Neural cell (in vitro differentiated cells): ENCODE measurements around the gene SLC34A3. TPM values are rescaled to one million over a fixed set of nuclear protein-coding genes. Genes with fewer than 3 reads are reported as not detected.

Experiments
- H2AFZ ChIP-seq: fragments of 200-600, 300-800 bp; sonication (generic), shearing (Covaris generic); 2 replicates; pipeline ENCODE4 v1.6.0; 2014; ENCODE audit warnings: low read depth, mild to moderate bottlenecking, antibody characterized with exemption, low read length, moderate library complexity
- H3F3A ChIP-seq: fragments of 200-600 bp; shearing (Covaris generic); 2 replicates; pipeline ENCODE4 v1.6.1; 2016; ENCODE audit warnings: mild to moderate bottlenecking, moderate library complexity, mixed read lengths, antibody characterized with exemption, low read length; ENCODE audit not compliant: insufficient read depth, poor library complexity, severe bottlenecking
- H3K27ac ChIP-seq: fragments of 200-600, 300-800 bp; sonication (generic), shearing (Covaris generic); 2 replicates; pipeline ENCODE4 v1.5.1; 2014; ENCODE audit warnings: mild to moderate bottlenecking, low read length, moderate library complexity
- H3K27me3 ChIP-seq: fragments of 300-800, 200-600 bp; sonication (generic), shearing (Covaris generic); 2 replicates; pipeline ENCODE4 v1.6.0; 2014; ENCODE audit warnings: mild to moderate bottlenecking, low read depth, low read length, moderate library complexity; ENCODE audit not compliant: insufficient read depth
- H3K36me3 ChIP-seq: fragments of 300-800, 200-600 bp; sonication (generic), shearing (Covaris generic); 2 replicates; pipeline ENCODE4 v1.5.1; 2014; ENCODE audit warnings: mild to moderate bottlenecking, antibody characterized with exemption, low read length, moderate library complexity; ENCODE audit not compliant: insufficient read depth
- H3K4me2 ChIP-seq: fragments of 300-800, 200-600 bp; sonication (generic), shearing (Covaris generic); 2 replicates; pipeline ENCODE4 v1.6.0; 2014; ENCODE audit warnings: mild to moderate bottlenecking, low read length
- H3K4me3 ChIP-seq: fragments of 300-800, 200-600 bp; sonication (generic), shearing (Covaris generic); 2 replicates; pipeline ENCODE4 v1.5.1; 2014; ENCODE audit warnings: mild to moderate bottlenecking, low read length, moderate library complexity
- H3K79me2 ChIP-seq: fragments of 200-600 bp; shearing (Covaris generic); replicated peaks from 2 replicates; pipeline ENCODE4 v1.6.0; 2014; ENCODE audit warnings: mild to moderate bottlenecking, low read length, moderate library complexity; ENCODE audit not compliant: insufficient read depth
- H3K9ac ChIP-seq: fragments of 300-800, 200-600 bp; sonication (generic), shearing (Covaris generic); 2 replicates; pipeline ENCODE4 v1.6.1; 2016; ENCODE audit warnings: mild to moderate bottlenecking, low read length, mixed read lengths
- H3K9me2 ChIP-seq: fragments of 200-600 bp; shearing (Covaris generic); 2 replicates; pipeline ENCODE4 v1.6.1; 2016; ENCODE audit warnings: mild to moderate bottlenecking, low read length, mixed read lengths; ENCODE audit not compliant: insufficient read depth
- H3K9me3 ChIP-seq: fragments of 200-600, 300-800 bp; sonication (generic), shearing (Covaris generic); 2 replicates; pipeline ENCODE4 v1.6.1; 2016; ENCODE audit warnings: mild to moderate bottlenecking, mixed run types, low read length, moderate library complexity, mixed read lengths
- H4K20me1 ChIP-seq: fragments of 200-600 bp; shearing (Covaris generic); 2 replicates; pipeline ENCODE4 v1.6.1; 2016; ENCODE audit warnings: mild to moderate bottlenecking, mixed run types; ENCODE audit not compliant: insufficient read depth
- EP300 ChIP-seq: fragments of 450-650 bp; conservative IDR thresholded peaks from 2 replicates; pipeline ENCODE4 v1.6.1; 2014; ENCODE audit warnings: antibody characterized with exemption, mild to moderate bottlenecking, moderate library complexity; ENCODE audit not compliant: poor library complexity, severe bottlenecking
- EZH2 ChIP-seq: fragments of 200-600, 300-800 bp; shearing (Covaris generic), sonication (generic); IDR thresholded peaks from 2 replicates; pipeline ENCODE4 v1.6.1; 2014; ENCODE audit warnings: antibody characterized with exemption, low read length, borderline replicate concordance, mild to moderate bottlenecking; ENCODE audit not compliant: insufficient read depth, poor library complexity, severe bottlenecking
- MXI1 ChIP-seq: fragments of 450-650 bp; conservative IDR thresholded peaks from 2 replicates; pipeline ENCODE4 v1.6.1; 2014; ENCODE audit warnings: antibody characterized with exemption, mild to moderate bottlenecking; ENCODE audit not compliant: poor library complexity, severe bottlenecking
- POLR2AphosphoS5 ChIP-seq: IDR thresholded peaks from 2 replicates; pipeline ENCODE4 v1.6.1; 2012
- RAD21 ChIP-seq: fragments of 450-650 bp; conservative IDR thresholded peaks from 2 replicates; pipeline ENCODE4 v1.6.1; 2014; ENCODE audit warnings: antibody characterized with exemption, mild to moderate bottlenecking, moderate library complexity
- SMC3 ChIP-seq: fragments of 450-650 bp; conservative IDR thresholded peaks from 2 replicates; pipeline ENCODE4 v1.6.1; 2014; ENCODE audit warnings: antibody characterized with exemption, mild to moderate bottlenecking, moderate library complexity; ENCODE audit not compliant: poor library complexity
- TAF1 ChIP-seq: IDR thresholded peaks from 2 replicates; pipeline ENCODE4 v1.6.1; 2012; ENCODE audit warnings: low read depth
- polyA plus RNA-seq: library from polyadenylated mRNA; depleted of rRNA; stranded (reverse); fragments of >200 nt; gene quantifications from 2 replicates; pipeline ENCODE4 v1.2.3, GENCODE V29; 2014
- TF ChIP-seq, protein P1 (sequence below): fragments of 450-650 bp; IDR thresholded peaks from 2 replicates; pipeline ENCODE4 v1.5.1; 2014; ENCODE audit warnings: antibody characterized with exemption, mild to moderate bottlenecking, moderate library complexity; ENCODE audit not compliant: poor library complexity, severe bottlenecking
- TF ChIP-seq, protein P2 (sequence below): IDR thresholded peaks from 2 replicates; pipeline ENCODE4 v1.6.1; 2012; ENCODE audit warnings: borderline replicate concordance

SLC34A3 gene
- polyA plus RNA-seq, 1 donor from 2014 or later = 0.27 TPM

DNA sequence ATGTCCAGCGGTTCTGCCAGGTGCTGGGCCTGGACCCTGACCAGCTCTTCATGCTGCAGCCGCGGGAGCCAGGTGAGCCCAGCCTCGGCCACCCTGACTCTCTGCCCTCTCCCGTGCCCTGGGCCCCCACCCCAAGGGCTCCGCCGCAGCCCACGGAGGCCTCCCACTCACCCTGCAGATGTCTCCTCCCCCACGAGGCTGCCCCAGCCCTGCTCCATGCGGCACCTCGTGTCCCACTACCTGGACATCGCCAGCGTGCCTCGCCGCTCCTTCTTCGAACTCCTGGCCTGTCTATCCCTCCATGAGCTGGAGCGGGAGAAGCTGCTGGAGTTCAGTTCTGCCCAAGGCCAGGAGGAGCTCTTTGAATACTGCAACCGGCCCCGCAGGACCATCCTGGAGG, 16.1 kb upstream of the SLC34A3 start:
- Histone ChIP-seq H3K9me2 (no peaks in the 10 kb centered on the region), H3K4me2 (no peak overlapping the region), H3F3A (no peaks in the 10 kb centered on the region), H3K36me3 (no peaks in the 10 kb centered on the region), H3K27me3 (no peaks in the 10 kb centered on the region), H2AFZ (no peak overlapping the region), H3K9me3 (no peaks in the 10 kb centered on the region), H3K27ac (no peak overlapping the region), H3K4me3 (no peak overlapping the region), H3K79me2 (no peaks in the 10 kb centered on the region), H4K20me1 (no peaks in the 10 kb centered on the region), H3K9ac (no peak overlapping the region)
- TF ChIP-seq, protein P1, sequence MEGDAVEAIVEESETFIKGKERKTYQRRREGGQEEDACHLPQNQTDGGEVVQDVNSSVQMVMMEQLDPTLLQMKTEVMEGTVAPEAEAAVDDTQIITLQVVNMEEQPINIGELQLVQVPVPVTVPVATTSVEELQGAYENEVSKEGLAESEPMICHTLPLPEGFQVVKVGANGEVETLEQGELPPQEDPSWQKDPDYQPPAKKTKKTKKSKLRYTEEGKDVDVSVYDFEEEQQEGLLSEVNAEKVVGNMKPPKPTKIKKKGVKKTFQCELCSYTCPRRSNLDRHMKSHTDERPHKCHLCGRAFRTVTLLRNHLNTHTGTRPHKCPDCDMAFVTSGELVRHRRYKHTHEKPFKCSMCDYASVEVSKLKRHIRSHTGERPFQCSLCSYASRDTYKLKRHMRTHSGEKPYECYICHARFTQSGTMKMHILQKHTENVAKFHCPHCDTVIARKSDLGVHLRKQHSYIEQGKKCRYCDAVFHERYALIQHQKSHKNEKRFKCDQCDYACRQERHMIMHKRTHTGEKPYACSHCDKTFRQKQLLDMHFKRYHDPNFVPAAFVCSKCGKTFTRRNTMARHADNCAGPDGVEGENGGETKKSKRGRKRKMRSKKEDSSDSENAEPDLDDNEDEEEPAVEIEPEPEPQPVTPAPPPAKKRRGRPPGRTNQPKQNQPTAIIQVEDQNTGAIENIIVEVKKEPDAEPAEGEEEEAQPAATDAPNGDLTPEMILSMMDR = no peak
- TF ChIP-seq EP300 (no peak), TAF1 (no peak), POLR2AphosphoS5 (no peak), RAD21 (no peak), SMC3 (no peak), EZH2 (no peak), MXI1 (no peak)
- TF ChIP-seq, protein P2, sequence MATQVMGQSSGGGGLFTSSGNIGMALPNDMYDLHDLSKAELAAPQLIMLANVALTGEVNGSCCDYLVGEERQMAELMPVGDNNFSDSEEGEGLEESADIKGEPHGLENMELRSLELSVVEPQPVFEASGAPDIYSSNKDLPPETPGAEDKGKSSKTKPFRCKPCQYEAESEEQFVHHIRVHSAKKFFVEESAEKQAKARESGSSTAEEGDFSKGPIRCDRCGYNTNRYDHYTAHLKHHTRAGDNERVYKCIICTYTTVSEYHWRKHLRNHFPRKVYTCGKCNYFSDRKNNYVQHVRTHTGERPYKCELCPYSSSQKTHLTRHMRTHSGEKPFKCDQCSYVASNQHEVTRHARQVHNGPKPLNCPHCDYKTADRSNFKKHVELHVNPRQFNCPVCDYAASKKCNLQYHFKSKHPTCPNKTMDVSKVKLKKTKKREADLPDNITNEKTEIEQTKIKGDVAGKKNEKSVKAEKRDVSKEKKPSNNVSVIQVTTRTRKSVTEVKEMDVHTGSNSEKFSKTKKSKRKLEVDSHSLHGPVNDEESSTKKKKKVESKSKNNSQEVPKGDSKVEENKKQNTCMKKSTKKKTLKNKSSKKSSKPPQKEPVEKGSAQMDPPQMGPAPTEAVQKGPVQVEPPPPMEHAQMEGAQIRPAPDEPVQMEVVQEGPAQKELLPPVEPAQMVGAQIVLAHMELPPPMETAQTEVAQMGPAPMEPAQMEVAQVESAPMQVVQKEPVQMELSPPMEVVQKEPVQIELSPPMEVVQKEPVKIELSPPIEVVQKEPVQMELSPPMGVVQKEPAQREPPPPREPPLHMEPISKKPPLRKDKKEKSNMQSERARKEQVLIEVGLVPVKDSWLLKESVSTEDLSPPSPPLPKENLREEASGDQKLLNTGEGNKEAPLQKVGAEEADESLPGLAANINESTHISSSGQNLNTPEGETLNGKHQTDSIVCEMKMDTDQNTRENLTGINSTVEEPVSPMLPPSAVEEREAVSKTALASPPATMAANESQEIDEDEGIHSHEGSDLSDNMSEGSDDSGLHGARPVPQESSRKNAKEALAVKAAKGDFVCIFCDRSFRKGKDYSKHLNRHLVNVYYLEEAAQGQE = no peak

- Histone ChIP-seq H3K27me3 (no peaks in the 10 kb centered on the region), H2AFZ (no peak overlapping the region), H3K4me2 (no peak overlapping the region), H3K4me3 (no peak overlapping the region), H3K36me3 (no peaks in the 10 kb centered on the region), H3K9me3 (no peaks in the 10 kb centered on the region), H3F3A (no peaks in the 10 kb centered on the region), H3K27ac (no peak overlapping the region), H3K9me2 (no peaks in the 10 kb centered on the region), H4K20me1 (no peaks in the 10 kb centered on the region), H3K9ac (no peak overlapping the region), H3K79me2 (no peaks in the 10 kb centered on the region)
- no peak for TF ChIP-seq MXI1
- no peak for TF ChIP-seq EZH2
- no peak for TF ChIP-seq SMC3
- no peak for TF ChIP-seq POLR2AphosphoS5
- TF ChIP-seq TAF1 = no peak
- no peak for TF ChIP-seq RAD21
- TF ChIP-seq, protein P1 = no peak
- no peak for TF ChIP-seq EP300
- TF ChIP-seq, protein P2 = no peak
Measured at GRCh38 chr9:137215196-137215986, 15.3 kb upstream of the SLC34A3 start.
